CD4-positive, alpha-beta T cell treated with Interleukin-6 for 4 hours (primary cell): Measurements from ENCODE around the gene CBFA2T2.
"Not testable (repeated sequence)": the region's sequence is repeated elsewhere in the genome, so short reads cannot be mapped to it uniquely, and the experiment has no call there.

Experiments used
- DNase-seq: peaks from one replicate; pipeline ENCODE4 v3.0.0-alpha.2; 2020; ENCODE audit warnings: mixed read lengths

Gene CBFA2T2

GRCh38 chr20:33630507-33630906 lies 140.6 kb downstream of the CBFA2T2 start:
- DNase-seq = no peak

GRCh38 chr20:33631910-33632309 lies 142.0 kb downstream of the CBFA2T2 start:
- DNase-seq = not testable (repeated sequence)

GRCh38 chr20:33635341-33635740 lies 145.4 kb downstream of the CBFA2T2 start:
- no peak for DNase-seq

GRCh38 chr20:33636776-33637175 lies 146.9 kb downstream of the CBFA2T2 start:
- DNase-seq = no peak

- no peak for DNase-seq
Measured at GRCh38 chr20:33640287-33640686, 150.4 kb downstream of the CBFA2T2 start.

- DNase-seq = no peak
Measured at GRCh38 chr20:33644313-33645071, 154.6 kb downstream of the CBFA2T2 start.

GRCh38 chr20:33645072-33645358 lies 155.1 kb downstream of the CBFA2T2 start:
- DNase-seq = no peak

GRCh38 chr20:33645396-33645795 lies 155.5 kb downstream of the CBFA2T2 start:
- no peak for DNase-seq

- no peak for DNase-seq
Measured at GRCh38 chr20:33646191-33646590, 156.3 kb downstream of the CBFA2T2 start.

- DNase-seq = not testable (repeated sequence)
Measured at GRCh38 chr20:33646959-33647602, 157.2 kb downstream of the CBFA2T2 start.

- DNase-seq = no peak
Measured at GRCh38 chr20:33647603-33648395, 157.9 kb downstream of the CBFA2T2 start.

GRCh38 chr20:33648396-33649004 lies 158.6 kb downstream of the CBFA2T2 start:
- DNase-seq = no peak

- no peak for DNase-seq
Measured at GRCh38 chr20:33649201-33649681, 159.3 kb downstream of the CBFA2T2 start.

- no peak for DNase-seq
Measured at GRCh38 chr20:33650111-33650752, 160.3 kb downstream of the CBFA2T2 start.

GRCh38 chr20:33650753-33651561 lies 161.1 kb downstream of the CBFA2T2 start:
- no peak for DNase-seq

GRCh38 chr20:33651562-33652048 lies 161.7 kb downstream of the CBFA2T2 start:
- DNase-seq = no peak

- DNase-seq = peak; percentile 61
Measured at GRCh38 chr20:33653218-33653899, 163.5 kb downstream of the CBFA2T2 start.

GRCh38 chr20:33653900-33654596 lies 164.2 kb downstream of the CBFA2T2 start:
- DNase-seq = no peak

- DNase-seq = no peak
Measured at GRCh38 chr20:33654680-33655161, 164.8 kb downstream of the CBFA2T2 start.

- DNase-seq = no peak
Measured at GRCh38 chr20:33655164-33655563, 165.3 kb downstream of the CBFA2T2 start.
